Pons (tissue), 1 donor: ENCODE measurements around the gene INKA1.
A peak's percentile ranks its signal among the peaks of the same experiment; 100 is the strongest.
"Not testable (repeated sequence)": the region's sequence is repeated elsewhere in the genome, so short reads cannot be mapped to it uniquely, and the experiment has no call there.

Experiments
- DNase-seq: peaks from one replicate; pipeline ENCODE4 v3.0.0-alpha.2; 2016; ENCODE audit warnings: low spot score

The INKA1 gene

DNA sequence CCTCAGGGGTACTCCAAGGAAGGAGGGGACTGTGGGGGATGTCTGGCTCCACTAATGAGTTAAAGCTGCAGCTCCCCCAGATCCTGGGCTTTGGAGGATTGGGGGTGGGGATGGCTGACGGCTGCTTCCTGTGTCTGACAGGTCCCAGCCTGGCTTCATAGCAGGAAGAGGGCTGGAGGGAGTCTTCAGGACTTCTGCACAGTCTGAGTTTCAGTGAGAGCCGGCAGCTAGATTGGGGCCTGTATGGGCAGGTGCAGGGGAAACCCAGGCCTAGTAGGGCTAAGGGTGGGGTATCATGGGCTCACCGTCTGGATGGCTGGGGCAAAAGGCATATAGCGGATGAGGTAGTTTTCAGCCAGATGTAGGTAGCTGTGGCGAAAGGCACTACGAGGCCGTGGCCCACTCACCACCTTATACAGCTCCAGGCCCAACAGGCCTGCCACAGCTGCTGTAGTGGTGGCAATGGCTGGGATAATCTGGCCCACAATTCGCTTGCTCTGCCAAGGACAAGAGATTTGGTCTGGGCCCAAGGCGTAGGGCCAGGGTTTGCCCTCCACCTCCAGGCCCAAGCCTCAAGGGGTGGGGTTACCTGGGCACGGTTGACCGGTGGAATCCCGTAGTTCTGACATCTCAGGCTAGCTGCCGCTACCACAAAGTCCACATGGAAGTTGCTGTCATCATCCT, 4.5 kb downstream of the INKA1 start:
- no peak for DNase-seq

DNA sequence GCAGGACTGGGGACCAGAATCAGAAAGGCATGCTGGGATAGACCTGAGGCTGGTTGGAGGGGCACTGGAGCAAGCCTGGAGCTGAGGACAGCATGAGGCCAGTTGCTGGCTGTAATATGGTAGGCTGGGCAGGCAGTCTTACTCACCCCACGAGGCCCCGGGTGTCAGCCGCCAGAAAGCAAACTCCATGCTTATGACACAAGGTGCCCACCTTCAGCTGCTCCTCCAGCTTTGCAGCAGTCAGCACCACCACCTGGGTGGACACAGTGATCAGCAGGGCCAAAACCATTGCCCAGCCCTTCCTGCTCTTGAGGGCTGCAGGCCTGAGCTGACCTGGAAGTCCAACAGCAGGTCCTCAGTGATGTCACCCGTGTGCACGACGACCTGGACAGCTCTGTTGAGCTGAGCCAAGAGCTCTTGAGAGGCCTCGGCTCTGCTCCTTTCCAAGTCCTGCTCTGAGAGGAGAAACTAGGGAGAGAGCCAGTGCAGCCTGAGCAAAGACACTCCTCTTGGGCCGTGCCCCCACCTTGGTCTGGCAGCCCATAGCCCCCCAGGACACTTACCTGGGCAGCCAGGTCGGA, 9.9 kb downstream of the INKA1 start:
- DNase-seq, result no peak

DNA sequence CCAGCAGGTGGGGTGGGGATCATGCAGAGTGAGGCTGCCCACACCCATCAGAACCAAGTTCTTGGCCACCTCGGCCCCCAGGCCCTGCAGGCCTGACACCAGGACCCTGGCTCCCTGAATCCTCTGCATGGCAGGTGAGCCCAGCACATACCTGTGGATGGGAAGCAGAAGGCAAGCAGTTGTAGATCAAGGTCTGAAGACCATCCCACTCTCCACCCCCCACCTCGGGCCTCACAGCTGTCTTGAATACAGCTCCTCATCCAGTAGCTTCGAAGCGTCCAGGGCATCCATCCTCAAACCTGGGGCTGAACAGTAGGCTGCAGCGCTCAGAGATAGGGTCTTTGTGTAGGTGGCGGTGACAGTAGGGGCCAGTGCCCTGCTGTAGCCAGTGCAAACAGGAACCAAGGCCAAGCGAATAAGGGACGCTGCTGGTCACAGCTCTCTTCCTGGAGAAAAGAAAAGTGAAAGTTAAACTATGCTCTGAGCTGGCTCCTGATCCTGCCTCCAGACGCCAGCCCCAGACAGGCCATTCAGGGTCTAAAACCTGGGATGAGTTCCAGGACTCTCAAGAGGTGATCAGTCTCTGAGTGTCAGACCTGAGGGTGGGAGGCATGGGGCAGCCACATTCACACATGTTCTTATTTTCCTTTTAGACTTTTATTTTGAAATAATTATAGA, 10.6 kb downstream of the INKA1 start, which contains the start of gene UBA7:
Gene UBA7, minus strand, starts transcription at position 457 of the 678 bp plus-strand sequence. Its CDS starts 166 bp downstream, at position 291.
- peak; percentile 63 for DNase-seq

DNA sequence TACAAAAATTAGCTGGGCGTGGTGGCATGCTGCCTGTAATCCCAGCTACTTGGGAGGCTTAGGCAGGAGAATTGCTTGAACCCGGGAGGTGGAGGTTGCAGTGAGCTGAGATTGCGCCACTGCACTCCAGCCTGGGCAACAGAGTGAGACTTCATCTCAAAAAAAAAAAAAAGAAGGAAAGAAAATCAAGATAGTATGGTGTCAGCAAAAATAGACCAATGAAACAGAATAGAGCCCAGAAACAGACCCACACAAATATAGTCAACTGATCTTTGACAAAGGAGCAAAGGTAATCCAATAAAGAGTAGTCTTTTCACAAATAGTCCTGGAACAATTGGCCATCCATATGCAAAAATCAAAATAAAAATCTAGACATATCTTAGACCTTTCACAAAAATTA, 20.1 kb downstream of the INKA1 start:
- DNase-seq, result not testable (repeated sequence)

DNA sequence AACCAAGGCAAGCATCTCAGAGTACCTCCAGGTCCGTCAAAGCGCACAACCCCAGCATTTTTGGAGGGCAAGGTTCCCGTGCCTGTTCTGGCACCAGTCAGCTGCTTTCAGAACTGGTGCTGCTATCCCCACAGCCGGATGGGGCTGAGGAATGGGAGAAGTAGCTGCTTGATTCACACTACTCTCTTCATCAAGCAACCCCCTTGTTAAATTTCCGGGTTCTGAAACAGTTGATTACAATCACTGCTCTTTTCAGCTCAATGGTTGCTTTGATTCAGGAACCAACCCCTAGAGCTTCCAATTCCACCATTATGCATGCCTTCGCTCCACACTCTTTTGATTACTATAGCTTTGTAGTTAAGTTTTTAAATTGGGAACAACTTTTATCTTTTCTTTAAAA, 23.0 kb downstream of the INKA1 start:
- DNase-seq, result peak; percentile 53

DNA sequence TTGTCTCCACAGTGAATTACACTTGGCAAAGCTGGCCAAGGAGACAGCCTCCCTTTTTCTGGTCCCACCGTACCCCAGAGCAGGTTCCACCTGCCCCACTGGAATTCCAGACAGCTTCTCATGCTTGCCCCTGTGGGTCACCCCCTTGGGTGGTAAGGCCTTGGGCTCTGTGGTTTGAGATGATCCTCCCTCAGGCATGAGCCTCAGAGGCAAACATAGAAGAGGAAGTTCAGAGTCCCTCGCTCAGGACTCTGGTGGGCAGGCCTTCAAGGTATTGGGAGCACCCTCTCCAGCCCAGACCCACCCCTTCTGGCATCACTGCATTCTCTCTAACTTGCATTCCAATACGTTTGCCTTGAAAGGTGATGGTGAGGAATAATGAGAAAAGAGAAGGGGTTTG, 28.3 kb downstream of the INKA1 start:
- no peak for DNase-seq

DNA sequence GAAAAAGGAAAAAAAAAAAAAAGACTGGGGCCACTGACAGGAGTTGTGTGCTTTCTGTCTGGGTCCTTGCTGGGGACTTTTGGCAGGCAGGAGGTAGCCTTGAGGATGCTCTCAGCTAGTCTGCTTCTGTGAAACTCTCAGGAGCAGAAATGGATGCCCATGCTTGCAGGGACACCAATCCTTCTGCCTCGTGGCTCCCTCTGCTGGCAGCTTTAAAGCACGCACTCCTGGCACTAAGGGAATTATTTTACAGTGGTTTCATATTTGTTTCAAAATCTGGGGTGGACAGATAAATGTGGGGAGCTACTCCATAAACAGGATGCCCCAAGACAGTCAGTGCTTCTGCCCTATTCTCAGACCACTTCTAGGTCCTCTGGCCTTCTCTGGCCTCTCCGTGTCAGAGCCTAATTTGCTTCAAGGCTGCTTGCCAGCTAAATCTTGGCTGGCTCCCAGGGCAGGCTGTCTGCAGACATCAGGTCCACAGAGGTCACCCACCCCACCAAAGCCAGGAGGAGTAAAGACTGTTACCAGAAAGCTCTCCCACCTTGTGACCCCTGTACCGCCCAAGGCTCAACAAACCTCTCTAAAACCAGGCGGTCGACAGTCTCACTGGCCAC, 36.2 kb downstream of the INKA1 start:
- DNase-seq, result peak; percentile 89

DNA sequence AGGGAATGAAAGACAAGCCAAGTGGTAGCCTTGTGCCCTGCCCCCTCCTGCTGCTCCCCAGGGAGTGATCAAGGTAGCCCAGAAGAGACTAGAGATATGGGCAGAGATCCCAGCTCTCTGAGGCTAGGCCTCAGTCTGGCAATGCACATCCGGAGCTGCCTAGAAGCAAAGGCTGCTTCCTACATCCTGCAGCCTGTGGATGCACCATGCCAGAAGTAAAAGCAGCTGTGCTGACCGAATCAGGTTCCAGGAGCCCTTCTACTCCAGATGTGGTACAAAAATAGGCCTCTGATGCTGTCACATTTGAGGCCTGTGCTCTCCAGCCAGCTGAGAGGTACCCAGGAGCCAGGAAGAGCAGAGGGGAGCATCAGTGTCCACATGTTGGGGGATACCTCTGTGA, 37.3 kb downstream of the INKA1 start:
- no peak for DNase-seq

DNA sequence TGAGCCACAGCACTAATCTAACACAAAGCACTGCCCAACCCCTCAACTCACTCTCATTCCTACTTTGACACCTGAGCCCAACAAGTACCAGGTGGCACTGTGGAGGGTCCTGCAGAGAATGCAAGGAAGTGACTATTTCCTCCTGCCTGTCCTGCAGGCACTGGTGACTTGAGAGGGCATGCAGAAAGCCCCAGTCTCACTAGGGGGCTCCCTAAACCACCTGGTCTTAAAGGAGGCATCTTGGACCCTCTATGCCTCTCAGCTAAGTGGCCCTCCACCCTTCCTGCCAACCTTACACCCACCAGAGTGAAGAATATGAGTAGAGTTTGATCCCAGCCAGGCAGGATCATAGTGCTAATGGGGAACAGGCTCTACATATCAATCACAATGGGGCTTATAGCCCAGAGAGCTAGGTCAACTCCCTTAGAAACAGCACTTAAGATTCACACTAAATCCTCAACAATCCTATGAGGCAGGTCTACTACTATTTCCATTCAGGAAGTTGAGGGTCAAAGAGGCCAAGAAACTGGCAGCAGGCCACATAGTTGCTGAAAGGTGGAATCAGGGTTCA, 38.1 kb downstream of the INKA1 start:
- DNase-seq, result no peak

DNA sequence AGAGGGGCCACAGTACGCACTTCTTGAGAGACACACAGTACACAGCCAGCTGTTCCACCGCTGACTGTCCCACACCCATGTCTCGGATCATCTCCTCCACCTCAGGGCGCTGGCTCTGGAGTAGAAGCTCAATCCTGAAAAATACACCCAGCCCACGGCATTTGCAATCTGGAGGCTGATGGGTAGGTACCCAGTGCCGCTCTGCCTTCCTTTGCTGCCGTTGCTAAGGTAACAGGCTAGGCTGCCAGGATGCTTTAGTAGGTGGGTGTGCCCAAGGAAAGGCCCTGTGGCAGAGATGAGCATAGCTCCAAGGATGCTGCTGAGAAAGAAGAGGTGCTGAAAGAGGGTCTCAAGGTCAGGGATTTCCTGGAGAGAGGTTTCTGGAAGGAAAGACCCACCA, 38.7 kb downstream of the INKA1 start:
- no peak for DNase-seq

DNA sequence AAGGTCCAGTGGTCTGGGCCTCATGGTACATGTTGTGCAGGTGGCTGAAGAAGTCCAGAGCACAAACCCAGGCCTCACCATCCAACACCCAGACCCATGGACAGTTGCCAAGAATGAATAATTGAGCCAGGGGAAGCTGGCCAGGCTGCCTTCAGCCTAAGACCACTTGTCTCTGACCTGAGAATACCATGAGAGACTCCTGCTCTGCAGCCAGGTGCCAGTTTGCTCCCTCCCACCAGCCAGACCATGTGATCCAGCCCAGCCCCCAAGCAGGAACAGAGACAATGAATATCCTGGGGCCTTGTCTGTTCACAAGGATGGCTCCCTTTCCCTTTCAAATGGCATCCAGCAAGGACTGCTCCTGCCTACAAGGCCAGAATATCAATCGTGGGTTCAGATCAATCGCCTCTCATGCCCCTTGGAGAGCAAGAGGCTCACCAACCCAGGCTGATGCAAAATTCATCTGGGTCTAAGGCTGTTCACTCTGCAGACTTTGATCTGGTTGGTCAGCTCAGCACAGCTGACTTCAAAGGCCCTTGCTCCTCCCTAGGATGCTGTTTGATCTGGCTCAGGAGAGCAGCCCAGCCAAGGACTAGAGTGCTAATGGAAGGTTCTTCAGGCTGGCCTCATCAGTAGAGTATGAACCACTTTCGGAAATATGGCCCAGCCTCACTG, 39.9 kb downstream of the INKA1 start:
- no peak for DNase-seq

DNA sequence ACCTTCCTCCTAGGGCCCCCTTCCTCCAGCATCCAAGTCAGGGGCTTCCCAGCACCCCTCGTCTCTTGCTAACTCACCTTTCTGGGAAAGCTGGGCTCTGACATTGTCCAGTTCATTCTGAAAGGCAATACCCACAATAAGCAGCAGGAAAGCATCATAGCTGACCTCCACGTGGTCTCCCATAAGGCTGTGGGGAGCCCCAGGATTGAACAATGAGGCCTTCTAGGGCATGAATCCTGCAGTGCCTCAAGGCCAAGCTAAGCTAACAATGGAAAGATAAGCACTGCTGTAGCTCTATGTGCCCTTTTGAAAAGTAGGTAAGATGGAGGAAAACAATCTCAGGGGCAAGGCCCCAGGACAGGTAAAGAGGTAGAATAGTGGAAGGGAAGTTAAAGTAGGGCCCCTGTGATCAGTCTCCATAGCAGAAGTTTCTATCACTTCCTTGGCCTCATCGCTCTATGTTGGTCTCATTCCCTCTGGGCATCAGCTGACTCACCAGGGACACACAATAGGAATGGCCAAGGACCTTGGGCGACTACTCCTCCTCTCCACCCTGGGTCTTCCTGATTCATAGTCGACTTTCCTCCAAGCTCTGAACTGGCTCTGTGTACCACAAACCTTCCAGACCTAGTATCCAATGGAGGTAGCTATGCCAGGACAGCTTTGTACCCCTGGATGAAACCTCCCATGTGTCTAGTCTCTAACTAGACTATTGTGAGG, 41.6 kb downstream of the INKA1 start:
- DNase-seq, result no peak

DNA sequence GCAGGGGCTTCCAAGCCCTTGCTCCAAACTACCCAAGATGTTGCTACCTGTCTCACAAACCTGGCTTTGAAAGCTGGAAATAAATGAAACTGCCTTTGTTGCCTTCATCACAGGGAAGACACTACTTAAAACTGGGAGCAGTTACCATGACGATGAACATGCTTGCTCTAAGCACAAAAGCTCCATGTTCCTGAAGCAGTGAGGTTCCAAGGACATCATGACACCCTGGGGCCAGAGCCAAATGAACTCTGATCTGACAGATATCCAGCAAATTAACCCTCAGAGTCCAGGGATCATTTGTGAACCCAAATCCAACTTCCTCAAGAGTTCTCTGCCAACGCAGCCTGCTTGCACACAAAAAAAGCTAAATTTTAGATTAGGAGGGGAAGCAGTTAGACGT, 42.6 kb downstream of the INKA1 start:
- no peak for DNase-seq
